Heart left ventricle (tissue), 16 donors: Measurements from ENCODE around the gene RACGAP1. TPM values are rescaled to one million over a fixed set of nuclear protein-coding genes. Genes with fewer than 3 reads are reported as not detected.

Source experiments
- ATAC-seq, 4 donors: fragments of 200-7000 bp; cut with Tn5 transposase; one replicate each; pipeline ENCODE4 v1.9.1; 2020 to 2022; ENCODE audit warnings: moderate library complexity in 4 of 4, mild to moderate bottlenecking in 3 of 4, moderate number of reproducible peaks in 1 of 4
- DNase-seq, 5 donors: peaks; one replicate each; pipeline ENCODE4 v3.0.0-alpha.2; 2020
- H3K27ac ChIP-seq, 12 donors: fragments of 200-600 bp; sonication (generic) in 4 of 12; one replicate each; pipeline versions ENCODE4 v1.5.0 to v1.8.0; 2016 to 2022; ENCODE audit warnings: mild to moderate bottlenecking in 2 of 12
- H3K27me3 ChIP-seq, 9 donors: fragments of 200-600 bp; sonication (generic) in 2 of 9; one replicate each; pipeline versions ENCODE4 v1.5.1 to v1.8.0; 2016 to 2022; ENCODE audit warnings: mild to moderate bottlenecking in 3 of 9
- H3K36me3 ChIP-seq, 9 donors: fragments of 200-600 bp; sonication (generic) in 2 of 9; one replicate each; pipeline versions ENCODE4 v1.5.0 to v1.8.0; 2018 to 2022; ENCODE audit warnings: mild to moderate bottlenecking in 2 of 9
- H3K4me1 ChIP-seq, 12 donors: fragments of 200-600 bp; sonication (generic) in 4 of 12; one replicate each; pipeline versions ENCODE4 v1.5.0 to v1.8.0; 2016 to 2022; ENCODE audit warnings: mild to moderate bottlenecking in 3 of 12
- H3K4me3 ChIP-seq, 12 donors: fragments of 200-600 bp; sonication (generic) in 4 of 12; one replicate each; pipeline versions ENCODE4 v1.5.0 to v1.8.0; 2017 to 2022; ENCODE audit warnings: mild to moderate bottlenecking in 9 of 12, moderate library complexity in 4 of 12
- H3K9me3 ChIP-seq, 12 donors: fragments of 200-600 bp; sonication (generic) in 4 of 12; one replicate each; pipeline versions ENCODE4 v1.5.0 to v1.8.0; 2016 to 2022; ENCODE audit warnings: mild to moderate bottlenecking in 1 of 12
- POLR2A ChIP-seq, 2 donors: fragments of 450-650 bp; IDR thresholded peaks; one replicate each; pipeline ENCODE4 v1.6.1; 2017; ENCODE audit warnings: antibody characterized with exemption in 2 of 2, mild to moderate bottlenecking in 2 of 2, moderate library complexity in 2 of 2
- WGBS, 4 donors: extraction: QIAGEN DNeasy Blood & Tissue Kit in 2 of 4; methylation state at CpG; one replicate each; pipeline versions ENCODE4 v1.1.5 to v1.1.7; 2013 to 2018; 5-methylcytosine and 5-hydroxymethylcytosine counted together
- intact Hi-C, 10 donors: fragments of 100-400 bp; cut with DNase I; formaldehyde crosslinking; loops; one replicate each; pipeline versions ENCODE4 v1.11.1 to v1.14.2; 2022
- polyA plus RNA-seq, 2 donors: library from polyadenylated mRNA; stranded (reverse); fragments of 200-250 nt; gene quantifications; one replicate each; pipeline ENCODE4 v1.2.3, GENCODE V29; 2013
- total RNA-seq, 9 donors: library from RNA; depleted of rRNA in 2 of 9; stranded (reverse); fragments of >200 nt in 2 of 9; fragmentation: NEBNext Ultra II Directional in 3 of 9; extraction: Animal tissue kit (Norgen Biotek cat#: 25700) in 3 of 9; gene quantifications; one replicate each; pipeline versions ENCODE4 v1.1.0 to v1.2.4, GENCODE V29; 2016 to 2023
- TF ChIP-seq, protein P1 (sequence below), 12 donors: fragments of 200-600 bp; sonication (generic) in 4 of 12; IDR thresholded peaks; one replicate each; pipeline versions ENCODE4 v1.5.0 to v1.8.0; 2018 to 2022; ENCODE audit warnings: antibody characterized with exemption in 12 of 12, mild to moderate bottlenecking in 5 of 12
- donor health status: ischemic (EF 13 %, LVEDD 7.1; RV severe dilation, severe dysfunction).
- donor health status: healthy with polysubstance abuse.
- donor health status: DM: no; HTN: yes; CAD: no.
- donor health status: DM: no; HTN: no; CAD: no.
- donor health status: ischemic (EF 25% LVEDD 6.9; RV normal size, moderate dysfunction).
- donor health status: ischemic (EF 25% LVEDD 5.7; RV mildly dilated, moderate dysfunction).
- donor health status: healthy.
- donor health status: DM: yes; HTN: yes; CAD: no.
- donor health status: ischemic (EF 35%, LVEDD 5.7; RV mildly dilated, moderate dysfunction).
- donor health status: nonischemic (EF 11% LVEDD 7.7; RV severe dilation, severe dysfunction).
- donor health status: DM: yes; HTN: yes; CAD: no.
- donor health status: PGD.
- donor health status: ischemic (EF 29% LVEDD 5.4; RV normal size, mild dysfunction).
- donor health status: nonischemic (EF 23%, LVEDD 6.1; RV moderate dilation, normal function).

The RACGAP1 gene
- total and polyA plus RNA-seq, 11 donors, result 0.91 to 17.8 (median 5.2) TPM

DNA sequence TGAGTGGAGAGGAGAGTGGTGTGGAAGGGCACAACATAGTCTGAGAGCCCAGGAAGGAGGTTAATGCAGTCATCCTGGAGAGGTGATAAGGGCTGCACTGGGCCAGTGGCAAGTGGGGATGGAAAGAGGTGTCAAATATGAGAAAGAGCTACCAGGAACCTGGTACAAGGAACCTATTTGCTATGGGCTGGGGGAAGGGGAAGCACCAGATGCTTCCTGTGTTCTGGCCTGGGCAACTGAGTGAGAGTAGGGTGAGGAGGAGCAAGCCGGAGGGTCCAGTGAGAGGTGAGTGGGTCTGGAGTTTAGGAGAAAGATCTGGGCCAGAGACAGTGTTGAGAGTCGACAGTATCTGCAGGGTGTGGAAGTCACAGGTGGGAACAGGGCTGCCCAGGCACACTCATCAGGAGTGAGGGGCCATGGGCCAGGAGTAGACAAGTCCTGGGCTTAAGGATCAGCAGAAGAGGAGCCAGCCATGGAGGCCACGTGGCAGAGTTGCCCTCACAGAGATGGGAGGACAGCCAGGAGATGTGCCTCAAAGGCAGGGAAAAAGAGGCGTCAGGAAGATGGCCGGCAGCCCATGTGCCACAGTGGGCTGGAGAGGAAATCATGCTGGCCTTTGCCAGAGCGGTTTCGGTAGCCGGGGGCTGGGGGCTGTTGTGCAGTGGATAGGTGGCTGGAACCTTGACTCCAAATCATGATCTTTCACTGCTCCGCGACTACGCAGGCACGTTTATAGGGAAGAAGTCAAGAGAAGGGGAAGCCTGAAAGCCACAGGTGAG, 55.5 kb downstream of the RACGAP1 start:
- no peaks in the 10 kb centered on the region for H3K36me3 ChIP-seq
- H3K27me3 ChIP-seq, result peaks cover 0 to 29% (median 7%) of the 10 kb centered on the region in 9 donors
- intact Hi-C loops, result loop anchor here in 9 of 10 donors (5.0 to 10.0 kb wide), 8 partner anchors 82 to 215 kb away; partner anchors contain the start of gene ASIC1 (in 1 of the 9)
- DNase-seq (no peak), ATAC-seq (no peak)
- WGBS, 4 donors, result 80 to 84% (median 82%) methylated on average over 12 of the region's 12 CpGs
- H3K27ac ChIP-seq, result peak overlapping the region in 1 of 12 donors; percentile 5
- peaks cover 0 to 22% (median 12%) of the 10 kb centered on the region in 12 donors for H3K4me1 ChIP-seq
- TF ChIP-seq POLR2A (IDR thresholded peaks at IDR 0.05), result no peak
- TF ChIP-seq, protein P1, sequence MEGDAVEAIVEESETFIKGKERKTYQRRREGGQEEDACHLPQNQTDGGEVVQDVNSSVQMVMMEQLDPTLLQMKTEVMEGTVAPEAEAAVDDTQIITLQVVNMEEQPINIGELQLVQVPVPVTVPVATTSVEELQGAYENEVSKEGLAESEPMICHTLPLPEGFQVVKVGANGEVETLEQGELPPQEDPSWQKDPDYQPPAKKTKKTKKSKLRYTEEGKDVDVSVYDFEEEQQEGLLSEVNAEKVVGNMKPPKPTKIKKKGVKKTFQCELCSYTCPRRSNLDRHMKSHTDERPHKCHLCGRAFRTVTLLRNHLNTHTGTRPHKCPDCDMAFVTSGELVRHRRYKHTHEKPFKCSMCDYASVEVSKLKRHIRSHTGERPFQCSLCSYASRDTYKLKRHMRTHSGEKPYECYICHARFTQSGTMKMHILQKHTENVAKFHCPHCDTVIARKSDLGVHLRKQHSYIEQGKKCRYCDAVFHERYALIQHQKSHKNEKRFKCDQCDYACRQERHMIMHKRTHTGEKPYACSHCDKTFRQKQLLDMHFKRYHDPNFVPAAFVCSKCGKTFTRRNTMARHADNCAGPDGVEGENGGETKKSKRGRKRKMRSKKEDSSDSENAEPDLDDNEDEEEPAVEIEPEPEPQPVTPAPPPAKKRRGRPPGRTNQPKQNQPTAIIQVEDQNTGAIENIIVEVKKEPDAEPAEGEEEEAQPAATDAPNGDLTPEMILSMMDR (IDR thresholded peaks at IDR 0.05), result no peak
- H3K4me3 ChIP-seq, result no peak overlapping the region
- H3K9me3 ChIP-seq, result no peaks in the 10 kb centered on the region

DNA sequence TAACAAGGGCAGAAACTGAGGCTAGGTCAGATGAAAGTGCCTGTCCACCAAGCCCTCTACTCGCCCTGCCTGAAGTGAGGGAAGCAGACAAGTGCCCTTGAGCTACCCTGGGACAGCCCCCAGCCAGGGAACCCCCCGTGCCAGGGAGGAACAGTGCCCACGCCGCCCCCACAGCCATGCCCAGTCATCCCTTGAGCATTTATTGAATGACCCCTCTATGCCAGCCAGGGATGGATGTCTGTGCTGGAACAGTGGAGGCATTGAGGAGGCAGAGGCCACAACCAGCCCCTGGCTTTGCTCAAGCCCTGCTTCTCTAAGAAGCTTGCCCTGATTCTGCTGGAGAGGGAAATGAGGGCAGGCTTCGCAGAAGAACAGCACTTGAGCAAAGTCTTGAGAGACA, 56.3 kb downstream of the RACGAP1 start:
- no peak overlapping the region for H3K27ac ChIP-seq
- WGBS, 4 donors, result 76 to 87% (median 85%) methylated on average over 3 to 5 of the region's 5 CpGs
- DNase-seq, result no peak
- peaks cover 0 to 14% (median 9%) of the 10 kb centered on the region in 12 donors for H3K4me1 ChIP-seq
- peaks cover 0 to 31% (median 7%) of the 10 kb centered on the region in 9 donors for H3K27me3 ChIP-seq
- no peak overlapping the region for H3K4me3 ChIP-seq
- ATAC-seq, result no peak
- TF ChIP-seq, protein P1 (IDR thresholded peaks at IDR 0.05), result no peak
- TF ChIP-seq POLR2A (IDR thresholded peaks at IDR 0.05), result no peak
- intact Hi-C loops, result loop anchor here in 9 of 10 donors (5.0 to 10.0 kb wide), 7 partner anchors 83 to 216 kb away; no protein-coding TSS in a partner anchor
- no peaks in the 10 kb centered on the region for H3K36me3 ChIP-seq
- H3K9me3 ChIP-seq, result no peaks in the 10 kb centered on the region

DNA sequence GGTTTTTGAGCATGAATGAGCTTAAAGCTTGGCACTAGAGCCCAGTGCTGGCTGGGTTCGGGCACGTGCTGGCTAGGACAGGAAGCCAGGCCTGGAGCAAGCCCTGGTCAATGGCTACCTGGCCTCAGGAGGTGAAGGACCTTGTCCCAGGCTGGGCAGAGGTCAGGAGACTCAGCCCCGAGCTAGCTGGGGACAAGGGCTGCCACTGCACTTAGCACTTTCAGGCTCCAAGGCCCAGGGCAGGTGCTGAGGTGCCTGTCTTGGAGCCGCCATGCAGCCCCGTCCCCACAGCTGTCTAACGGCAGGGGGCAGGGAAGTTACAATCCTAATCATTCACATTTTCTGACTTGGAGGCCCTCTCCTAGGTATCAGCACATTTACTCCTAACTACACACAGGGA, 56.8 kb downstream of the RACGAP1 start:
- H3K4me3 ChIP-seq, result no peak overlapping the region
- peaks cover 0 to 13% (median 9%) of the 10 kb centered on the region in 12 donors for H3K4me1 ChIP-seq
- H3K9me3 ChIP-seq, result no peaks in the 10 kb centered on the region
- 84 to 89% (median 88%) methylated on average over 4 to 6 of the region's 6 CpGs for WGBS, 4 donors
- TF ChIP-seq, protein P1 (IDR thresholded peaks at IDR 0.05), result no peak
- TF ChIP-seq POLR2A (IDR thresholded peaks at IDR 0.05), result no peak
- ATAC-seq, result no peak
- H3K27ac ChIP-seq, result no peak overlapping the region
- intact Hi-C loops, result loop anchor here in 9 of 10 donors (1.0 to 10.0 kb wide), 8 partner anchors 84 to 216 kb away; no protein-coding TSS in a partner anchor
- no peak for DNase-seq
- peaks cover 0 to 36% (median 7%) of the 10 kb centered on the region in 9 donors for H3K27me3 ChIP-seq
- H3K36me3 ChIP-seq, result no peaks in the 10 kb centered on the region

DNA sequence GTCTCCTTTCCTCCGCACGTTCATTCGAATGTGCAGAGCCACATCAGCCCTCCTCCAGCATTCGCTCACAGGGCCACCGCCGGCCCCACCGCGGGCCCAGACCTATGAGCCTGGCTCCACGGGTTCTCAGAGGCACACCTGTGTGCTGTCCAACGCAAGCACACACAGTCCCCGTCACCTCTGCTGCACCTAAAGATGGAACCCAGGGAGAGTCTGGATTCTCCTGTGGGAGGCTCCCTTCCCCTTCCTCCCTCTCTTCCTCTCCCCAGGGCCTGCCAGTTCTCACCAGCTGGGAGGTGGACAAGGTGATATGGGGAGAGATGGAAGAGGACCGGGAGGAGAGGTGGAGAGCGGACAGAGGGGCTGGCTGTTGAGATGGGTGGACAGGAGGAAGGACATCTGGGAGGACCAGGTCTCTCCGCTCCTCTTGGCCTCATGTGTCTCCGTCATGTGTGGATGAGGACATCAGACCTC, 57.5 kb downstream of the RACGAP1 start:
- intact Hi-C loops, result loop anchor here (1.0 to 10.0 kb wide), 13 partner anchors 84 to 217 kb away; partner anchors contain the start of gene ASIC1 (in 2 of the 10)

More for the DNA sequence above, 57.5 kb downstream of the RACGAP1 start:
- H3K9me3 ChIP-seq, result no peaks in the 10 kb centered on the region
- peak overlapping the region in 9 of 12 donors; percentile 23 to 50 (median 38) for H3K4me3 ChIP-seq
- H3K27me3 ChIP-seq, result peaks cover 0 to 41% (median 7%) of the 10 kb centered on the region in 9 donors
- 34 to 46% (median 40%) methylated on average over 10 to 15 of the region's 15 CpGs for WGBS, 4 donors
- H3K36me3 ChIP-seq, result no peaks in the 10 kb centered on the region
- DNase-seq (no peak), ATAC-seq (no peak)
- no peak overlapping the region for H3K27ac ChIP-seq
- TF ChIP-seq, protein P1 (IDR thresholded peaks at IDR 0.05), result no peak
- TF ChIP-seq POLR2A (IDR thresholded peaks at IDR 0.05), result no peak
- peaks cover 0 to 18% (median 9%) of the 10 kb centered on the region in 12 donors for H3K4me1 ChIP-seq
